GM19395 (cell line): Measurements from ENCODE around the gene NAPA.

Experiments
- ATAC-seq: cut with Tn5 transposase; IDR thresholded peaks from one replicate; pipeline ENCODE4 v1.9.1; 2021; ENCODE audit warnings: mild to moderate bottlenecking, moderate library complexity; ENCODE audit not compliant: unreplicated experiment

NAPA gene

DNA sequence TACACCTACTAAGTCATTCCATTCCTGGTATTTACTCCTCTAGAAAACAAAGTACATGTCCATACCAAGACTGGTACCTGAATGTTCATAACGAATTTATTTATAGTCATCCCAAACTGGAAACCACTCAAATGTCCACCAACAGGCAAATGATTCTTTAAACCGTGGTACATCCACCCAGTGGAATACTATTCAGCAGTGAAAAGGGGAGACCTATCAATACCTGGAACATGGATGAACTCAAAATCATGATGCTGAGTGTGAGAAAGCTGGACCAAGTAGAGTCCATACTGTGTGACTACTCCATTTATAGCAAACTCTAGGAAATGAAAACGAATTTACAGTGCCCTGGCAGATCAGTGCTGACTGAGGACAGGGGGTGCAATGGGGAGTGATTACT, 11.9 kb upstream of the NAPA start:
- no peak for ATAC-seq

DNA sequence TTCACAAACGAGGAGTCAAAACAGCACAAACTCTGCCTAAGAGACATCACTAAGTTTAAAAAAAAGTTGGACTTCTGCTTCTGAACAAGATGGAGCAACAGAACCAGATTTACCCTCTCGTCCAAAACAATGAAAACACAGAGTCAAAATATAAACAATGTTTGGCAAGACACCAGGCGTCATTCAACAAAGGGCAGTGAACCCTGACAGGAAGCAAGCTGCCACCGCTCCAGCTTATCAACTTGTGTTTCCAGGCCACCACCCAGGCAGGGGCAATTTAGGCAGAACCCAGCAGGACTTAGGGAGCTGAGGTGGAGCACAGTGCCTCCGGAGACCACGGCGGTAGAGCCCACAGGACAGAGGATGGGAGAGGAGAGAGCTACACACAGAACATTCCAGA, 8.6 kb upstream of the NAPA start:
- ATAC-seq, result no peak

DNA sequence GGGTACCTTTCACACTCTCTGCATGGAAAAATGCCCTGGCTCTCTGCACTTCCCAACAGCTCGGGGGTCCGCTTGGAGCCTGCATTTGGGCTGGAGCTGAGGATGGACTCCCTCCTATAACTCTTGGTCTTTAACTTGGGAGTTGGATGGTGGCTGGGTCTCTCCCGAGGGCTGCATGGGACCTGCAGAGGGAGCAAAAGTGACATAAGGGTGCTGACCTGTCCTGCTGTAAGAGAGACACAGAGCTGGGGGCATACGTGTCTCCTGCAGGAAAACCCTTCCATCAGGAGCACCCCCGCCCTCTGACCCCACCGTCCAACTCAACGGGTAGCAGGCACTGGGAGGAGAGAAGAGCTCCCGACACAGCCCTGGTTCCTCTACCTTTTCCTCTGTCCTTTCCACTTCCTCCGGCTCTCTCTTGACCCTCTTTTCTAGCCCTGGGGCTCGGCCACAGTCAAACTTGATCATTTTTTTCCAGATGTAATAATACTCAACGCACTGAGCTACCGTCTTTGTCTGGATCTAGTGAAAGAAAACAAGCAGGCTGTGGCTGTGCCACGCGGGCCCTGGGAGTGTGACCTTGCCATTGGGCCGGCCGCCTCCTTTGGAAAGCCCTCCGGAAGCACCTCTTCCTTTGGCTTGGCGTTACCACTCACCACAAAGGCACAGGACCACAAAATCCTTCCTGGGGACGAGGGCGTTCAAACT, 6.8 kb upstream of the NAPA start:
- ATAC-seq, result no peak

DNA sequence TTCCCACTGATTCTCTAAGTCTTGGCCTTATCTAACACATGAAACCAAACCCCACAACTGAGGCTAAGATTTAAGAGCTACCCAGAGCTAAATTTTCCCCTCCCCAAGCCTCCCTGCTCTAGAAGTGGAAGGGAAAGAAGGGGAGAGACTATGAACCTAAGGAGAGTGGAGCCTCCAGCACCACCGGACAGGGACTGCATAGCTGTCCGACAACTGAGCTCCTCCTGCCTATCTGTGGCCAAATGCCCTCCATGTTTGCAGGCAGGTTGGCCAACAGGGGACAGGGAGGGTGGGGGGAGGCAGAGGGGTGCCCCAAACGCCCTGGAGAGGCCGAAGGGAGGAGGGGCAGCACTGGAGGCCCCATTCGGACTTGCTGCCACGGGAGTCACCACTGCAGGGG, 6.0 kb upstream of the NAPA start:
- no peak for ATAC-seq

DNA sequence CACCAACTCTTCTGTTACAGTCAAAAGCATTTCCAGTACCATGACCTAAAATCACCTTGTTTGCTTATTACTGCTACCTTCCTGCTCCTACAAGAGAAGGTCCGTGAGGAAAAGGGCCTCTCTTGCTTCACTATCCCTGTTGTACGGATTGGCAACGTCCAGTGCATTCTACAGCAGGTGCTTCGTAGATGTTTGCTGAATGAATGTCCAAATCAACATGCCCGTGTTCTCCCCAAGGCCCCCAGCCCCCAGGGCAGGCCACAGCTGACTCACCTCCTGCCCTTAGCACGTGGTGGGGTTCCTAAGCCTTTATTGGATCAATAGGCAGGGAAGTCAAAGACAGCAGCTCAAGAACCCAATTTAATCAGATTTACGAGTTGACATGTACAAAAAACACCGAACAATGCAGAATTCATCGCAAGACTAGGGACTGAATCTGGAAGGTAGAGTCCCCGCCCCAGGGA, 5.5 kb upstream of the NAPA start:
- ATAC-seq, result no peak

DNA sequence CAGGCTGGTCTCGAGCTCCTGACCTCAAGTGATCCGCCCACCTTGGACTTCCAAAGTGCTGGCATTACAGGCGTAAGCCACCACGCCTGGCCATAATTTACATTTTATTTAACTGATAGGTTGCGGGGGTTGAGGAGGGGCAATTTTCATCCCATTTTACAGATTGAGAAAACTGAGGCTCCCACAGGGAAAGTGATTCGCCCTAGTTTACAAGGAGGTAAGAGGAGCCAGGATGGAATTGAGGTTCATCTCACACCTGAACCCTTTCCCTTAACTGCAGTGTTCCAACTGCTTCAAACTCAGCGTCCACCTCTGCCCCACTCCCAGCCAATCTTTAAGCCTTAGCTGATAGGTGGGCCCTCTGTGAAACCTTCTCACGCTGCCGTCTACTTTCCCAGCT, 4.0 kb upstream of the NAPA start:
- ATAC-seq, result no peak

DNA sequence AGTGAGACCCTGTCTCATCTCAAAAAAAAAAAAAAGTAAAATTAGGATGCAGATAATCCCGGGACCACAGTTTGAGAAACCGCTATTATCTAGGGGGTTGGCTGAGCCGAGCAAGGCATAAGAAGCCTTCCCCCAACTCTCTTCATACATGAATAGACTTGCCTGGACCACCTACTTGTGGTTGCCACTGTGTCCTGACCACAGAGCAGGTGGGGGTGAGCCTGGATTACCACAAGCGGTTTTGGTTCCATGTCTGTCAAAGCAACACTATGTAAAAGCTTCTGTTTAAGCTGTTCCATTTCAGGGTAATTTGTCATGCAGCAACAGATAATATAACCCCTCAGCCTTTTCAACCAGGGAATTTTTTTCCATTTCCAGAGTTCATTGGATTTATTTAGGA, 3.3 kb upstream of the NAPA start:
- ATAC-seq, result peak; percentile 31

DNA sequence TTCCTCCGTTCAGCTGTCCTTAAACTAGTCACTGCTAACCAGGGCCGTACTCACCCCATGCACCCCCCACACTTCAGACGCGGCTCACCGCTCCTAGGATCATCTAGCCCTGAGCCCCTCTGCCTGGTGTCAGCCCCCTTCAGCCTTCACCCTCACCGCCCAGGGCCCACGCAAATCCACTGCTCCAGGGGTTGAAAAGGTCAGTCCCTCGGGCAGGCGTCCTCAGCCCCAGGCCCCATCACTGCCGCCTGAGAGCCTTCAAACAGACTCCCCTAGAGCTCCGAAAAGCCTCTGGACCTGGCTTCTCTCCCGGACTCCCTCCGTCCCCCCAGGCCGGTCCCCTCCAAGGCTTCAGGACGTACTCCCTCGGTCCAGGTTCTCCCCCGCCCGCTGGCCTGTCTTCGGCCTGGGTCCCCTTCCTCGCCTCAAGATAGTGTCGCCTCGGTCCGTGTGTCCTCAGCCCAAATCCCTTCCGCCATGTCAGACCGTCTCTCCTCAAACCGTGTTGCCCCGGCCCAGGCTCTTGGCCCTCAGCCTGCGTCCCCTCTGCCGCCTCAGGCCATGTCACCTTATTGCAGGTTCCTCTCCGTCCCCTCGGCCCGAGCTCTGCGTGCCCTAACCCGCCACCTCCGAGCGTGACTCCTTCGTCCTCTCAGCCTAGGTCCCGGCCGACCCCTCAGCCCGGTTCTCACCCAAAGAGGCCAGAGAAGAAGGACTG, 553 bp downstream of the NAPA start:
- peak; percentile 11 for ATAC-seq

DNA sequence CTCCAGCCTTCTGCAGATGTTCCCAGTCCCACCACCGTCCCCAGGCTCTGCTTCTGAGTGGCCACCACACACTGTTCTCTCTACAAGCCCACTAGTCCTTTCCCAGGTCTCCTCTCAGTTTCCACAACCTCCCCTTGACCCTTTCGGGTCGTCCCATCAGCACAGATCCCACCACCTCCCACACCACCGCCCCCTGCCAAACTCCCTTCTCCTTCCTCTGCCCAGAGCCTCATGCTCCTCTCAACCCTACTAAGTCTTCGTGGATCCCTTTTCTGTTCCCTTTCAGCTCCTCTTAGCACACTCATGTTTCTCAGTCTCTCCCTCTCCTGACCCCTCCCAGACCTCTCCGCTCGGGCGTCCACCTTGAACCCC, 1.9 kb downstream of the NAPA start:
- no peak for ATAC-seq

DNA sequence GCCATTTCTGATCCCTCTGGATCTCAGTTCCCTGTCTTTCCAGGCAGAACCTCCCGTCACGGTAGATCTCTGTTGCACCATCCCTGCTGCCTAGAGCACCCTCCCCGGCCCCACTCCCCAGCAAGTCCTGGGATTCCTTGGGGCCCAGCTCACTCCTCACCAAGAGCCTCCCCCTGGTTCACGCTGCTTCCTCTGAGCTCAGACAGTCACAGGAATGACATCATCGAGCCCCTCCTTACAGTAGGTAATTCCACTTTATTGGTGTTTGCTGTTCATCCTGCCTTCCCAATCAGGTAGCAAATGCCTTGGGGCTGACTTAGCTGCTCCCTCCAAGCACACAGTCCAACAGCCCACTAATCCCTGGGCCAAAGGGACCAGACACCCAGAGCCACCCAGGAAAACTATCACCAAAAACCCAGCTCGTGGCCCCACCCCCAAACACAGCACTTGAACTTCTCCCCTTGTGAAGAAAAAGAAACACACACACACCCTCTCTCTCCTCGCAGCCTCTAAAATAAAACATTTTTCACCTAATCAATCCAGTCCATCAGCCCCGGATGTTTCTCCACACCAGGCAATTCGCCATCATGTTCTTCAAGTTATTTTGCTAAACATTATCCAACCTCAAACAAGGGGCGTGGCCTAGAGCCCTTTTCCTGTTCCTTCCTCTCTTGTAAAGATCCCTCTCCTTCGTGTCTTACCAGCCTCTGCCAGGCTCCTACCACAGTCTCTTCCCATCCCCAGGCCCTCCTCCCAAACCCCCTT, 2.5 kb downstream of the NAPA start:
- ATAC-seq, result no peak

DNA sequence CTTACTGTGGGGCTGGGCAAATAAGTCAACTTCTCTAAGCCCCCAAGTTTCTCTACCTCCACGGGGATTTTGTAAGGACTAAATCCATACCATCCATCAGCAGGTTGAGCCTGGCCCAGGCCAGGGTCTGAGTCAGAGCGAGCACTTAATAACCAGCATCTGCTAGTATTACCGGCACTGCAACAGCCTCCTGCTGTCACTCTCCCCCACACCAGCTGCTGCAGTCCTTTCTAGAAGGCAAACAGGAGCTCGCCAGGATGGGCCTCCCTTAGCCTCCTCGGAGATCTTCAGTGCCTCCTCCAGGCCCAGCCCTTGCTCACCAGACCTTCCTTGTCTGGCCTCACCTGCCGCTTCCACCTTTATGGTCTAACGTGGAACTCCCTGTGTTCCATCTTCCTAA, 3.2 kb downstream of the NAPA start:
- no peak for ATAC-seq

DNA sequence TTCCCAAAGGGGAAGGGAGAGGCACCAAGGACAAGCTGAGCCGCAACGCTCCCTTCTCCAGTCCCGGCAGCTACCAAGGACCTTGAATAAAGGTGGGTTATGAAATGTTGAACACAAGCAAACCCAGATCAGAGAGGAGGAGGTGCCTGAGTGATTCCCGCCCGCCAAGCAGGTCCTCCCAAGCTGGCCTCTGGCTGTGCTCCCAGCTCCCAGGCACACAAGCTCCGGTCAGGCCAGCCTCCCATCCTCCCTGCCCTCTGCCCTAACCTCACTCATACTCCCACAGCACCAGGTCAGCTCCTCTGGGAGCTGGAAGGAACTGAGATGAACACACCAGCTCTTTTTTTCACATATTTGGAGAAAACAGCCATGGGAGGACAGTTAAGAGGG, 3.7 kb downstream of the NAPA start:
- no peak for ATAC-seq

DNA sequence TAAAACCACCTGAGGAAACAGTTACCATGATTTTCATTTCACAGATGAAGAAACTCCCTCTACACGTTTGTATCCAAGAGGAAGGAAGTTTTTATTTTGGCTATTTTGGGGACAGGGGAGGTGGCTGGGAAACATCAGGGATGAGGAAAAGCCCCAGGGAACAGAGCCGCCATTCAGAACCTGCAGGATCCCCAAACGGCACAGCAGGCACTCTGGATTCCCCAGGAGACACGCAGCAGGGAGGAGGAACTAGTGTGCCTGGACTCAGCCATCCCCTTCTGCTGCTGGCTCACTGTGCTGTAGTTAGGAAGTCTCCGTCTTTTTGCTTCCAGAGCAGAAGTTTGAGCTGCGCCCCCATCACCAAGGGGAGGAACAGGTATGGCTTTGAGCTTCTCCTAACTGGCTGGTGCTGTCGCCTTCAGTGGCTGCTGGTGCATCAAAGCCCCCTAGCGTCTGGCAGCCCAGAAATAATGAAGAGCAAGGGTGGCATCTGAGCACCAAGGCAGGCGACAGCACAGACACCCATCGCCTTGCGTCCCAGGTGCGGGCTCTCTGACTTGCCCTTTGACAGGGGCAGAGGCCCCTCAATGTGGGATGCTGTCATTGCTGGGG, 4.2 kb downstream of the NAPA start:
- ATAC-seq, result no peak

DNA sequence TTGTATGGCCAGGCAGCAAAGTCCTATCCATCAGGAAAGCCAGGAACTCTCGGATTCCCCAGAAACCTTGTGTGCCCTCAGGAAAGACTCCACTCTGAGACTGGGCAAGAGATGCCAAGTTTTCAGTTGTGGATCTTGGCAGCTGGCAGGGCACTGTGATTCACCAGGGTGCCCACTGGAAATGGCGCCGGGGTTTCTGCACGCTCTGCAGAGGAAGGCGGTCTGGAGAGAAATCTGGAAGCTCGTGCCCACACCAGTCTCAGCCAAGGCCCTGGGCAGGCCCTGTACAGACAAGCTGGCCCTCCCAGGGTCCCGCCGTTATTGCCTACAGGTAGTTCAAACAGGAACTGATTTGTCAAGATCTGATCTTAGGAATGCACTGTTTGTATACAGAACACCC, 4.9 kb downstream of the NAPA start:
- no peak for ATAC-seq

DNA sequence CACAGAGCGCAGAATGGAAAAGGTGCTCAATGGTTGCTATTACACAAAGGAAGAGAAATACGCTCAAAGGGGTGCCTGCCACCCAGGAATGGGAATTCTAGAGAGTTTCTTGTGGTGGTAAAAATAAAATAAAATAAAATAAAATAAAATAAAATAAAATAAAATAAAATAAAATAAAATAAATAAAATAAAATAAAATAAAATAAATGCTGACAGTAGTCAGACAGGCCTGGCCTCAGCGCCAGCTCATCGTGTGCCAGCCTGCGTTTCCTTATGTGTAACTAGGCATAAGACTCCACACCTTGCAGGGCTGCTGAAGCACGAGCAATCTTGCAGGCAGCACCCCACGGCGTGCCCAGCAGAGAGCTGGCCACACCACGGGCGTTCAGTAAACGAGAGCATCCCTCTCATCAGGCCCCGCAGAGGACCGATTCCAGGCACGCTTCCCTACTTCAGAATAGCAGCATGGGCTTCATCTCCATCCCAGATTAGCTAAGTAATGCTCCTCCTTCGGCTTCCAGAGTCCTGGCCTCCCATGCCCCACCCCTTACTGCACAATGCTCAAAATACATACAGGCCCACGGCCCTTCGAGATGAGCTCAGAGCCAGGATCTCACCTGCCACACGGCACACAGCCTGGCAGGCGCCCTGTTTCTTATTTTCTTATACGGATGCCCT, 5.6 kb downstream of the NAPA start:
- no peak for ATAC-seq

DNA sequence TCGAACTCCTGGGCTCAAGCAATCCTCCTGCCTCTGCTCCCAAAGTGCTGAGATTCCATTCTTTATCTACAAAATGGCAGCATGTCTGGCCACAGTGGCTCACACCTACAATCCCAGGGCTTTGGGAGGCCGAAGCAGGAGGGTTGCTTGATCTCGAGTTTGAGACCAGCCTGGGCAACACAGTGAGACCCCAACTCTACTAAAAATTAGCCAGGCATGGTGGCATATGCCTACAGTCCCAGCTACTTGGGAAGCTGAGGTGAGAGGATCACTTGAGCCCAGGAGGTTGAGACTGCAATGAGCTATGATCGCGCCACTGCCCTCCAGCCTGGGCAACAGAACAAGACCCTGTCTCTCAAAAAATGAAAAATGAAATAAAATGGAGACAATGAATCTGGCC, 6.1 kb downstream of the NAPA start:
- ATAC-seq, result no peak

DNA sequence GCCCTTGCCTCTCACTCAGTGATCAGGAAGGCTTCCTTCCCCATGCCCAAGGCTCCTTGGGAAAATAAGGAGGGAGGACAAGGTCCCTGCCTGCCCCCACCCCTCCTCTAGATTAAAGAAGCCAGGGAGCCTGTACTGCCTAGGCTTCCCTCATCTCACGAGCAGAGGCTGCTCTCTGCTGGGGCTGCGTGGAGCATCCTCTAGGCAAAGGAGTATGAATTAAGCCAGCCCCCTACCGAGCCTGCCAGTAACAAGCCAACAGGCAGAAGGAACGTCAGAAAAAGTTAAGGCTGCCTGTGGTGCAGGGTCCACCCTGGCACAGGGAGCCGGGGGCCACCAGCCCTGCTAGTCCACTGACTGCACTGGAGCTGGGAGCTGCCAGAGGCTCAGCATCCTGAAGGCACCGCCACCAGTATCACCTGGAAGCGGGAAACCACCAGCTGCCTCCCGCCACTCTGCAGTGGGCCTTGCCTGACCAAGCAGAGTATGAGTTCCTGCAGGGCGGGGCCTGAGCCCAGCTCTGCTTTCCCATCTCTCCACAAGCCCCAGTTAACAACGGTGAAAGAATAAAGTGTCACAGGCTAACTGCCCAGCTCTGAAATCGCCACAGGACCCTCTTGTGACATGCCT, 6.8 kb downstream of the NAPA start:
- no peak for ATAC-seq

DNA sequence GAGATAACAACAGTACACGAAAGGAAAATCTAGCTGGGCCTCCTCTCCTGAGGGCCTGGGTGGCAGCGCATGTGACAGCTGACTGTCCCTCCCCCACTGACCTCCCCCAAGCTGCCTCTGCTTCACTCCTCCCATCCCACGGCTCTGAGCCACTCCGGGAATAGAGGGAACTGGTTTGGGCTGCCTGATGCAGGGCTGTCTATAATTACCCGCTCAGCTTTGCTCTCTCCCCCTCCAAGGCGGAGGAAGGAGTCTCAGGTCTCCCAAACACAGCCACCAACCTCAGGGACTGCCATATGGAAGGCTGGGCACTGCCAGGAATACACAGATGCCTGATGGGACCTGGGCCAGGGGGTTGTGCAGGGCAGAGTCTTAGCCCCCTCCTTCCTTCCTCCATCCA, 7.9 kb downstream of the NAPA start:
- no peak for ATAC-seq

DNA sequence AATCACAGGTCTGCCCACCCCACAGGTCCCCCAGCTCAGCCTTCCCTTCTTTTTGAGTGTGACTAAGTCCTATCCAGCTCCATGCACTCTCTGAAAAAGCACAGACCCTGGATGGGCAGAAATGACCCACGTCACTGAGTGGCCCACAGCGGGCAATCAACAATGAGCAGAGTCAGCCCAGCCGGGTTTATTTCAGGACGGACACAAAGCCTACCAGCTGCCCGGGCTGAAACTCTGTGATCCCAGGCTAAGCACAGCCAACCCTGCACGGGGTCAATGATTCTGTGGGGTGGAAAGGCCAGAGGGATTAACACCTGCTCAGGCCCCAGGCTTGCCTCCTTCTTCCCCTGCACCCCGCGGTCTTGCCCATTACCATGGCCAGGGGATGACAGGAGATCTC, 8.4 kb downstream of the NAPA start:
- ATAC-seq, result no peak

DNA sequence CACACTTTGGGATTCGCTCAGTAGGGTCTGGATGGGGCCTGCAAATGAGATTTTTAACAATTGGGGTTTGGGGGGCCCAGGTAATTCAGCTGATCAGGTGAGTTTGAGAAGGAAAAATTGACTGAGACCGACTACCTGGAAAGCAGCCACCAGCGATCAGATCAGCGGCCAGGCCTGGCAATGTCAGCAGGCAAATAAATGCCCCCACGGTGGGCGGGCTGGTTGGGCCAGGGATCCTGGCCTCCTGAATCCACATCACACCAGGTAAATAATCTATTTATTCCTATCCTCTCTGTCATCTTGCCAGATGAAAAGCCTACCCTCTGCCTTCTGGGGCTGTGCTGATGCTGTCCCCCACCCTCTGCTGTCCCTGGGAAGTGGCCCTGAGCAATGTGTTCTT, 9.4 kb downstream of the NAPA start:
- no peak for ATAC-seq

DNA sequence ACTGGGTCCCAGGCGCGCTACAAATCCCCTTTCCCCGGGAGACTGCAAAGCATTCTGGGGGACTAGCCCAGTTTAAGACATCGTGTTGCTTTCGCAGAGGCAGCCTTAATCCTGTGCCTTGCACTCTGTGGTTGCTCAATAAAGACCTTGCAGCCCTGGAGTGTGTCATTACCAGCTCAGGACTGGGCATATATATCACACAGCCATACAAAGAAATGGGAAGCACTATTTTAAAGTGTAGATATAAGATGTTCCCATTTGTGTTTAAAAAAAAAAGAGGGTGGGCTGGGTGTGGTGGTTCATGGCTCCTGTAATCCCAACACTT, 11.1 kb downstream of the NAPA start:
- ATAC-seq, result no peak
